Breast epithelium (tissue), 3 donors: ENCODE results near the gene CERKL.

Experiments used
- CTCF ChIP-seq, 3 donors: fragments of 450-650 bp; IDR thresholded peaks; one replicate each; pipeline ENCODE4 v1.5.1; 2016 to 2017; ENCODE audit warnings: antibody characterized with exemption in 3 of 3, mild to moderate bottlenecking in 3 of 3, moderate library complexity in 3 of 3
- POLR2AphosphoS5 ChIP-seq, 3 donors: sonication (generic); formaldehyde crosslinking; IDR thresholded peaks; one replicate each; pipeline ENCODE4 v1.6.1; 2017; ENCODE audit warnings: antibody characterized with exemption in 3 of 3

- no peak for TF ChIP-seq CTCF (IDR thresholded peaks at IDR 0.05)
- TF ChIP-seq POLR2AphosphoS5 (IDR thresholded peaks at IDR 0.05), result no peak
Measured at GRCh38 chr2:181526014-181526413, 130.9 kb downstream of the CERKL start.
